Adrenal gland (tissue), 12 donors: ENCODE results near the gene JTB. TPM values are rescaled to one million over a fixed set of nuclear protein-coding genes. Genes with fewer than 3 reads are reported as not detected.

ENCODE experiments used
- DNase-seq, 7 donors: peaks; one replicate each; pipeline ENCODE4 v3.0.0-alpha.2; 2019 to 2020
- H3K27ac ChIP-seq, 5 donors: fragments of 200-600 bp; sonication (generic) in 4 of 5; 1 replicate in 3 of 5; 2 replicates in 2 of 5; pipeline versions ENCODE4 v1.5.1 to v1.8.0; 2016 to 2020; ENCODE audit warnings: mild to moderate bottlenecking in 1 of 5
- H3K27me3 ChIP-seq: fragments of 200-600 bp; 2 replicates; pipeline ENCODE4 v1.8.0; 2021
- H3K36me3 ChIP-seq, 2 donors: fragments of 200-600 bp; replicated peaks in 1 of 2; 1 replicate in 1 of 2; 2 replicates in 1 of 2; pipeline versions ENCODE4 v1.5.1 to v1.8.0; 2018 to 2022
- H3K4me1 ChIP-seq, 2 donors: fragments of 200-600 bp; replicated peaks in 1 of 2; 1 replicate in 1 of 2; 2 replicates in 1 of 2; pipeline versions ENCODE4 v1.5.1 to v1.8.0; 2018 to 2021
- H3K4me3 ChIP-seq, 4 donors: fragments of 200-600 bp; sonication (generic) in 3 of 4; one replicate each; pipeline ENCODE4 v1.5.1; 2016 to 2018
- H3K9me3 ChIP-seq, 3 donors: fragments of 200-600 bp; sonication (generic) in 1 of 3; replicated peaks in 1 of 3; 1 replicate in 2 of 3; 2 replicates in 1 of 3; pipeline versions ENCODE4 v1.5.1 to v1.8.0; 2016 to 2021
- POLR2A ChIP-seq, 2 donors: fragments of 450-650 bp; IDR thresholded peaks; one replicate each; pipeline ENCODE4 v1.6.1; 2017; ENCODE audit warnings: antibody characterized with exemption in 2 of 2, mild to moderate bottlenecking in 2 of 2, moderate library complexity in 1 of 2
- WGBS, 4 donors: extraction: QIAGEN DNeasy Blood & Tissue Kit in 2 of 4; methylation state at CpG; one replicate each; pipeline versions ENCODE4 v1.1.5 to v1.1.7; 2013 to 2017; 5-methylcytosine and 5-hydroxymethylcytosine counted together
- intact Hi-C, 2 donors: fragments of 100-400 bp; cut with DNase I; formaldehyde crosslinking; loops; one replicate each; pipeline versions ENCODE4 v1.14.1 to v1.15.0; 2022 to 2023
- polyA plus RNA-seq, 3 donors: library from polyadenylated mRNA; stranded (reverse); fragments of 200-250 nt in 2 of 3; fragments of 350-450 nt in 1 of 3; fragmentation: Illumina TruSeq in 1 of 3; extraction: RNeasy Lipid Tissue Mini Kit (QIAGEN cat#74804) in 1 of 3; gene quantifications; one replicate each; pipeline ENCODE4 v1.2.3, GENCODE V29; 2013 to 2014
- total RNA-seq, 9 donors: library from RNA; depleted of rRNA in 4 of 9; stranded (reverse); fragments of >200 nt in 4 of 9; fragments of 120-200 nt in 1 of 9; fragmentation: NEBNext Ultra II Directional in 1 of 9; extraction: Animal tissue kit (Norgen Biotek cat#: 25700) in 1 of 9; gene quantifications; one replicate each; pipeline versions ENCODE4 v1.1.0 to v1.2.4, GENCODE V29; 2013 to 2023
- TF ChIP-seq, protein P1 (sequence below), 6 experiments: fragments of 450-650 bp in 4 of 6; fragments of 200-600 bp in 2 of 6; sonication (generic) in 1 of 6; IDR thresholded peaks; 1 replicate in 5 of 6; 2 replicates in 1 of 6; pipeline versions ENCODE4 v1.5.1 to v1.8.0; 2016 to 2021; ENCODE audit warnings: antibody characterized with exemption in 6 of 6, mild to moderate bottlenecking in 2 of 6, moderate library complexity in 1 of 6
- donor health status: healthy with polysubstance abuse.
- donor health status: Bipolar disorder and iron deficiency.
- donor health status: DM: yes; HTN: yes; CAD: no.
- donor health status: DM: no; HTN: no; CAD: no.
- donor health status: DM: no; HTN: no; CAD: no.
- donor health status: DM: yes; HTN: yes; CAD: no.

Gene JTB
- total and polyA plus RNA-seq, 12 donors = 68.3 to 327 (median 140) TPM

DNA sequence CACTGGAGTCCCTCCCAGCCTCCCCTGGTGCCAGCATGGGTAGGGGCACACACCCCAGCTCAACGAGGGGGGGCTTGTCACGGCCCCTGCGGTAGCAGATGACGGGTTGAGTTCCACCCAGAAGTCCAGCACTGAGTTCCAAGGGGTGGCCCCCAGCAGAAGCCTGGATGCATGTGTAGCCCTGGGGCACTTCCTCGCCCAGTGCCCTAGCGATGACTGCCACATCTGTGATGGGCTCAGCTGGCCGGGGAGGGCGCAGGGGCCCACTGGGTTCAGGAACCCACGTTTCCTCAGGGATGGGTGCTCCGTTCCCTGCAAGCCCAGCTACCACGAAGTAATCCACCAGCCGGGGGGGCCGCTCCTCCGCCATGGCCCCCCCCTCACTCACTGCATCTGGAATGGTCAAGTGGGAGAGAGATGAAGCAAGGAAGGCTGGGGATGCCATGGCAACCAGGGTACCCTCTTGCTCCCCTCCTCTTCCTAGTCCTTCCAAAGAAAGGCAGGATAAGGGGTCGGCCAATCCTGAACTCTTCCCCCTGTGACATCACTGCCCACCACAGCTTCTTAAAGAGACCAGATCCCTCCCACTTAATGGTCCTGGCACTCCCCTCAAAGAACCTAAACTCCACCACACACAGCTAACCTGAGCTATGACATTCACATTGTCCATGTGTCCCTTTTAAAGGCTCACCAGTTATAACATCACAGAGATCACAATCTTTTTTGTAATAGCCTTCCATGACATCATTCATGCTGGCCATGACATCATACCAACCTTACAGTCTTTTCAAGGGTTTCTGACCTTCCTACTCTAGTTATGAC is 33.3 kb downstream of the JTB start:
- Histone ChIP-seq H3K4me1 (peaks cover 0 to 7% of the 10 kb centered on the region in 2 donors), H3K27ac (peak overlapping the region in 4 of 5 donors; percentile 92 to 100 (median 96)), H3K27me3 (no peaks in the 10 kb centered on the region), H3K9me3 (no peaks in the 10 kb centered on the region), H3K4me3 (peak overlapping the region in 1 of 4 donors; percentile 98), H3K36me3 (peaks cover 0 to 52% of the 10 kb centered on the region in 2 donors)
- WGBS, 4 donors = 82 to 84% (median 82%) methylated on average over 13 to 15 of the region's 15 CpGs
- TF ChIP-seq POLR2A (IDR thresholded peaks at IDR 0.05) = no peak
- TF ChIP-seq, protein P1, sequence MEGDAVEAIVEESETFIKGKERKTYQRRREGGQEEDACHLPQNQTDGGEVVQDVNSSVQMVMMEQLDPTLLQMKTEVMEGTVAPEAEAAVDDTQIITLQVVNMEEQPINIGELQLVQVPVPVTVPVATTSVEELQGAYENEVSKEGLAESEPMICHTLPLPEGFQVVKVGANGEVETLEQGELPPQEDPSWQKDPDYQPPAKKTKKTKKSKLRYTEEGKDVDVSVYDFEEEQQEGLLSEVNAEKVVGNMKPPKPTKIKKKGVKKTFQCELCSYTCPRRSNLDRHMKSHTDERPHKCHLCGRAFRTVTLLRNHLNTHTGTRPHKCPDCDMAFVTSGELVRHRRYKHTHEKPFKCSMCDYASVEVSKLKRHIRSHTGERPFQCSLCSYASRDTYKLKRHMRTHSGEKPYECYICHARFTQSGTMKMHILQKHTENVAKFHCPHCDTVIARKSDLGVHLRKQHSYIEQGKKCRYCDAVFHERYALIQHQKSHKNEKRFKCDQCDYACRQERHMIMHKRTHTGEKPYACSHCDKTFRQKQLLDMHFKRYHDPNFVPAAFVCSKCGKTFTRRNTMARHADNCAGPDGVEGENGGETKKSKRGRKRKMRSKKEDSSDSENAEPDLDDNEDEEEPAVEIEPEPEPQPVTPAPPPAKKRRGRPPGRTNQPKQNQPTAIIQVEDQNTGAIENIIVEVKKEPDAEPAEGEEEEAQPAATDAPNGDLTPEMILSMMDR (IDR thresholded peaks at IDR 0.05) = no peak
- intact Hi-C loops = loop anchor here (10.0 kb wide), 1 partner anchor 149 kb away; no protein-coding TSS in a partner anchor
- no peak for DNase-seq

DNA sequence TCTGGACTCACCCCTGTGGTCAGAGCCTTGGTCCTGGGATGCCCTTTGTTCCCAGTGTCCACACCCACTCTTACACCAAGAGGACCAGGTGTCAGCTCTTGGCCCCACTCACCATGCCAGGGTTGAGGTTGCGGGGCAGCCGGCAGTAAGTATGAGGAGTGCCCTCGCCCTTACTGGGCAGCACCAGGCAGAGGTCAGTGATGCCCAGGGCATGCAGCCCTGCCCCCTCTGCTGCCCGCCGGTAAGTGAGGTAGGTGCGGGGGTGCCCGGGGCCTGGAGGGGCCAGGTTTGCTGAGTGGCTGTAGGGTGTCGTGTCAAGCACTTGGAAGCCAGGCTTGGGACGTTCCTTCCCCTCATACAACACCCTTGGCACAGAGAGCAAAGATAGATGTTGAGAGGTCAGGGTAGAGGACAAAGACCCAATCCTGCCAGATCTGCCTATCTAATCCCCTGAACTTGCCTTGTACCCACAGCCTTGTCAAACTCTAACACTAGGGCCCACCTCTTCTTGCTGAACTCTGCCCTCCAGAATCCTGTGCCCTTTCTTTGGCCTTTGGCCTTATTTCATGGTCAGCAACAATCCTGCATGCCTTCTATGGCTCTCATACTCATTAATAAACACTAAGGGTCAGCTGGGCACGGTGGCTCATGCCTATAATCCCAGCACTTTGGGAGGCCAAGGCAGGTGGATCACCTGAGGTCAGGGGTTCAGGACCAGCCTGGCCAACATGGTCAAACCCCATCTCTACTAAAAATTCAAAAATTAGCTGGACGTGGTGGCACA is 34.5 kb downstream of the JTB start:
- no peaks in the 10 kb centered on the region for H3K27me3 ChIP-seq
- 60 to 93% (median 89%) methylated on average over 3 to 11 of the region's 11 CpGs for WGBS, 4 donors
- H3K27ac ChIP-seq = no peak overlapping the region
- peaks cover 0 to 7% of the 10 kb centered on the region in 2 donors for H3K4me1 ChIP-seq
- TF ChIP-seq, protein P1 (IDR thresholded peaks at IDR 0.05) = no peak
- TF ChIP-seq POLR2A (IDR thresholded peaks at IDR 0.05) = no peak
- H3K36me3 ChIP-seq = peaks cover 0 to 40% of the 10 kb centered on the region in 2 donors
- intact Hi-C loops = loop anchor here (10.0 kb wide), 1 partner anchor 148 kb away; no protein-coding TSS in a partner anchor
- no peak overlapping the region for H3K4me3 ChIP-seq
- H3K9me3 ChIP-seq = no peaks in the 10 kb centered on the region
- no peak for DNase-seq

DNA sequence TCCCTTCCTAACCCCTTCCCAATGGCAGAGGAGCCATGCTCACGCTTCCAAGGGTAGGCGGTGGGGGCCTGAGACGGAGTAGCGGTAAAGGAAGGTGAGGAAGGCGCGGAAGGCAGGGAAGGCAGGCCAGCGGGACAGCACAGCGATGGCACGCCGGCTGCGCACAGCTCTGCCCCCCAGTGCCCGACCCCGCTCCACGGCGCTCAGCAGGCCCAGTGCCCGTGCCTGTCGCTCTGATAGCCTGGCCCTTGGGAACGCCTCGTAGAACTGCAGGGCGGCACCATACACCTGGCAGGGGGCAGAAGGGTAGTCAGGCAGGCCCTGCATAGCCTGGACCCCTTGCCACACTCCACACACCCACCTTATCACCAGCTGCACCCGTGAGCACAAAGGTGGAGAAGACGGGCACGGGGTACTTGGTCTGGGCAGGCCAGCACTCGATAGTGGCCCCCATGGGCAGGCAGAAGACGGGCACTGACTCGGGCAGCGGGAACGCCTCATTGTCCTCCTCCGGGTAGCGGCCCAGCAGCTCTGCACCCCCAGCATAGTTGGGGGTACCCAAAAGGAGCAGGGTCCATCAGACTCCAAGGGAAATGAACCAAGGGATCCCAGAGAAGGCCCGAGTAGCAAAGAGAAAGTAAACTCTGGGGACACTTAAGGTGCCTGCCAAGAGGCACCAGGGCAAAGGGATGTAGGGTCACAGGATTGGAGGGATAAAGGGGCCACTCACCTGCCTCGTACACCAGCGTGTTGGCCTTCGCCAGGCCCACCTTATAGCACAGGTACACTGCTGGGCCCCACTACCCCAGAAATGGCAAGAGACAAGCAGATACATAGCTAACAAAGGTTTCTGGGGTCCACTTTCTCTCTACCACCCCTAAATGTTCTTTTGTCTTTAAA is 35.4 kb downstream of the JTB start:
- no peak for TF ChIP-seq POLR2A (IDR thresholded peaks at IDR 0.05)
- TF ChIP-seq, protein P1 (IDR thresholded peaks at IDR 0.05) = no peak
- Histone ChIP-seq H3K9me3 (no peaks in the 10 kb centered on the region), H3K4me3 (no peak overlapping the region), H3K27me3 (no peaks in the 10 kb centered on the region), H3K27ac (no peak overlapping the region), H3K4me1 (peaks cover 0 to 7% of the 10 kb centered on the region in 2 donors), H3K36me3 (peaks cover 0 to 44% of the 10 kb centered on the region in 2 donors)
- no peak for DNase-seq
- intact Hi-C loops = loop anchor here (10.0 kb wide), 1 partner anchor 147 kb away; no protein-coding TSS in a partner anchor
- 92 to 96% (median 95%) methylated on average over 26 to 34 of the region's 34 CpGs for WGBS, 4 donors
